ES-I3 (cell line): ENCODE results near the gene PTCHD4.
A peak's percentile ranks its signal among the peaks of the same experiment; 100 is the strongest.

Experiments
- H3K36me3 ChIP-seq: 2 replicates; pipeline ENCODE4 v1.6.1; 2013; ENCODE audit warnings: mild to moderate bottlenecking, low read length, control low read depth, moderate library complexity; ENCODE audit not compliant: insufficient read depth
- H3K4me1 ChIP-seq: 2 replicates; pipeline ENCODE4 v1.6.1; 2013; ENCODE audit warnings: mild to moderate bottlenecking, control low read depth, low read length; ENCODE audit not compliant: insufficient read depth
- H3K9ac ChIP-seq: 2 replicates; pipeline ENCODE4 v1.6.1; 2013; ENCODE audit warnings: low read depth, mild to moderate bottlenecking, low read length, moderate library complexity
- H3K9me3 ChIP-seq: 2 replicates; pipeline ENCODE4 v1.6.1; 2013; ENCODE audit warnings: mild to moderate bottlenecking, low read length, moderate library complexity; ENCODE audit not compliant: control insufficient read depth, insufficient read depth

Gene PTCHD4

GRCh38 chr6:48084201-48084600 is 26.8 kb downstream of the PTCHD4 start:
- Histone ChIP-seq H3K9ac (no peak overlapping the region), H3K4me1 (no peaks in the 10 kb centered on the region), H3K9me3 (peaks cover 5% of the 10 kb centered on the region; the same call in 1 of the 2 replicates)

GRCh38 chr6:48080227-48081009 is 30.6 kb downstream of the PTCHD4 start:
- Histone ChIP-seq H3K4me1 (no peaks in the 10 kb centered on the region), H3K36me3 (0 out of 2 replicates have a peak, but pooled peaks cover 2% of the 10 kb centered on the region)

More at GRCh38 chr6:48084201-48084600, 26.8 kb downstream of the PTCHD4 start:
- H3K36me3 ChIP-seq, result 0 out of 2 replicates have a peak, but pooled peaks cover 2% of the 10 kb centered on the region

GRCh38 chr6:48078120-48078519 is 32.9 kb downstream of the PTCHD4 start:
- H3K36me3 ChIP-seq, result 0 out of 2 replicates have a peak, but pooled peaks cover 2% of the 10 kb centered on the region
- no peak overlapping the region for H3K9ac ChIP-seq
- peaks cover 10% of the 10 kb centered on the region; the same call in 1 of the 2 replicates for H3K9me3 ChIP-seq
- peaks cover 12% of the 10 kb centered on the region; the same call in 1 of the 2 replicates for H3K4me1 ChIP-seq

More at GRCh38 chr6:48080227-48081009, 30.6 kb downstream of the PTCHD4 start:
- peaks cover 13% of the 10 kb centered on the region; the same call in 1 of the 2 replicates for H3K9me3 ChIP-seq
- no peak overlapping the region for H3K9ac ChIP-seq

GRCh38 chr6:48075181-48075580 is 35.8 kb downstream of the PTCHD4 start:
- Histone ChIP-seq H3K4me1 (peaks cover 12% of the 10 kb centered on the region; the same call in 1 of the 2 replicates), H3K36me3 (no peaks in the 10 kb centered on the region), H3K9ac (no peak overlapping the region), H3K9me3 (peaks cover 10% of the 10 kb centered on the region; the same call in 1 of the 2 replicates)

- Histone ChIP-seq H3K4me1 (peaks cover 12% of the 10 kb centered on the region; the same call in 1 of the 2 replicates), H3K9me3 (peaks cover 9% of the 10 kb centered on the region; the same call in 1 of the 2 replicates), H3K9ac (no peak overlapping the region), H3K36me3 (no peaks in the 10 kb centered on the region)
Measured at GRCh38 chr6:48073976-48074767, 36.8 kb downstream of the PTCHD4 start.

- Histone ChIP-seq H3K4me1 (peaks cover 12% of the 10 kb centered on the region; the same call in 1 of the 2 replicates), H3K9ac (no peak overlapping the region), H3K9me3 (no peaks in the 10 kb centered on the region), H3K36me3 (no peaks in the 10 kb centered on the region)
Measured at GRCh38 chr6:48071833-48072232, 39.2 kb downstream of the PTCHD4 start.

- no peaks in the 10 kb centered on the region for H3K9me3 ChIP-seq
- no peaks in the 10 kb centered on the region for H3K36me3 ChIP-seq
- peaks cover 8% of the 10 kb centered on the region; the same call in 1 of the 2 replicates for H3K4me1 ChIP-seq
- H3K9ac ChIP-seq, result peak overlapping the region; percentile 30; the same call in 1 of the 2 replicates
Measured at GRCh38 chr6:48069280-48069679, 41.7 kb downstream of the PTCHD4 start.

GRCh38 chr6:48068278-48069251 is 42.4 kb downstream of the PTCHD4 start:
- Histone ChIP-seq H3K9ac (peak overlapping the region; percentile 54; the same call in 1 of the 2 replicates), H3K9me3 (no peaks in the 10 kb centered on the region), H3K36me3 (no peaks in the 10 kb centered on the region), H3K4me1 (peaks cover 2% of the 10 kb centered on the region; the same call in 1 of the 2 replicates)

- Histone ChIP-seq H3K36me3 (no peaks in the 10 kb centered on the region), H3K4me1 (no peaks in the 10 kb centered on the region), H3K9ac (0 out of 2 replicates have a peak overlapping the region, but pooled peaks have one; percentile 15), H3K9me3 (no peaks in the 10 kb centered on the region)
Measured at GRCh38 chr6:48067886-48068277, 43.1 kb downstream of the PTCHD4 start.

- no peaks in the 10 kb centered on the region for H3K9me3 ChIP-seq
- H3K36me3 ChIP-seq, result no peaks in the 10 kb centered on the region
- no peaks in the 10 kb centered on the region for H3K4me1 ChIP-seq
- H3K9ac ChIP-seq, result no peak overlapping the region
Measured at GRCh38 chr6:48067148-48067712, 43.8 kb downstream of the PTCHD4 start.

- H3K9ac ChIP-seq, result no peak overlapping the region
- no peaks in the 10 kb centered on the region for H3K36me3 ChIP-seq
- no peaks in the 10 kb centered on the region for H3K9me3 ChIP-seq
- H3K4me1 ChIP-seq, result no peaks in the 10 kb centered on the region
Measured at GRCh38 chr6:48061265-48061990, 49.6 kb downstream of the PTCHD4 start.
